Stimulated activated CD4-positive, alpha-beta T cell treated with anti-CD3 and anti-CD28 coated beads, Interleukin-2, amount 100 ng/mL, for 48 hours (primary cell): ENCODE data around the gene STK11.
"Not testable (repeated sequence)": the region's sequence is repeated elsewhere in the genome, so short reads cannot be mapped to it uniquely, and the experiment has no call there.

Source experiments
- DNase-seq, 2 donors: peaks; one replicate each; pipeline ENCODE4 v3.0.0-alpha.2; 2020

STK11 gene

DNA sequence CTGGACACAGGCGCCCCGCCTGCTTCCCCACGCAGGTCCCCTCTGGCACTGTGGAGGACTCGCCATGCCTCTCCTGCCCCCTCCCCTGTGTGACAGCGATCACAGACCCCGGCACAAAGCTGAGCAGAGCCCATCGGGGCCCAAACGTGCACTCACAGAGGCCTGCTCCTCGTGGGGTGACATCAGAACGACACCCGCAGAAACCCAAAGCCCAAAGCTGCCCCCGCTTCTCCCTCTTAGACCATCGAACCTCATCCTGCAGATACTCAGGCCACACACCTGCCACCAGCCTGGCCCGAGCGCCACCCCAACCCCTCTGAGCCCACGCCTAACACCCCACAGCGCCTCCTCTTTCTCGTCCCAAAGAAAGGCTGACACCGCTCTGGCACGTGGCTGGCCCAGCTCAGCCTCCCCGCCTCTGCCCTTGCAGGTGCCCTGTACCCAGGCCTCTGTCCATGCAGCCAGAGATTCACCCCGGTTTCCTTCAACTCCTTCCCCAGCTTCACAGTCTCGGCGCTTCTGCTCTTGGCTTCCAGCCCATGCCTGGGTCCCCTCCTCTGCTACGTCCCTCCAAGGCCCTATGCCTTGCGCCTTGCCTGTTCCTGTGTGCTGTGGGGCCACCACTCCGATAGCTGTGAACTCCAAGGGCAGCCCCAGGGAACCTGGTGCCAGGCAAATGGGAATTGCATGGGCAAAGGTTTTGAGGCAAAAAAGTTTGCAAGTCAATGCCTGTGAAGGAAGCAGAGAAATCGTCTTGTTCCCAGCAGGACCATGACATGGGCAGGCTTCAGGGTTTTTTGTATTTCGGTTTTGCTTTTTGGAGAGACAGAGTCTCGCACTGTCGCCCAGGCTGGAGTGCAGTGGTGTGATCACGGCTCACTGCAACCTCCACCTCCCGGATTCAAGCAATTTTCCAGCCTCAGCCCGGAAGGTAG lies 33.1 kb downstream of the STK11 start:
- DNase-seq, result no peak

DNA sequence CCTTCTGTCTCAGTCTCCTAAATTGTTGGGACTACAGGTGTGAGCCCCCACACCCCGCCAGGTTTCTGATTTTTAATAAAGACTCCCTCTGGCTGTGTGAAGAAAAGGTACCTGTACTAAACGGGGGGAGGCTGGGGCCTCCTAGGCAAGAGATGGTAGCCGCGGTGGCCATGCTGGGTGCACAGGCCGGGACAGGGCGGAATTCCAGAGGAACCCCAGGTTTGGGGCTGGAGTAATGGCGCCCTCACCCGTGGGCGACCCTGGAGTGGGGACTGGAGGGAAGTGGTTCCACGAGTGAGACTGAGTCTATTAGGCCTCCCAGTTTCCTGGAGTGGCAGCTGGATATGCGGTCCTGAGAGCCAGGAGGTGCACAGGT lies 33.8 kb downstream of the STK11 start:
- no peak for DNase-seq

DNA sequence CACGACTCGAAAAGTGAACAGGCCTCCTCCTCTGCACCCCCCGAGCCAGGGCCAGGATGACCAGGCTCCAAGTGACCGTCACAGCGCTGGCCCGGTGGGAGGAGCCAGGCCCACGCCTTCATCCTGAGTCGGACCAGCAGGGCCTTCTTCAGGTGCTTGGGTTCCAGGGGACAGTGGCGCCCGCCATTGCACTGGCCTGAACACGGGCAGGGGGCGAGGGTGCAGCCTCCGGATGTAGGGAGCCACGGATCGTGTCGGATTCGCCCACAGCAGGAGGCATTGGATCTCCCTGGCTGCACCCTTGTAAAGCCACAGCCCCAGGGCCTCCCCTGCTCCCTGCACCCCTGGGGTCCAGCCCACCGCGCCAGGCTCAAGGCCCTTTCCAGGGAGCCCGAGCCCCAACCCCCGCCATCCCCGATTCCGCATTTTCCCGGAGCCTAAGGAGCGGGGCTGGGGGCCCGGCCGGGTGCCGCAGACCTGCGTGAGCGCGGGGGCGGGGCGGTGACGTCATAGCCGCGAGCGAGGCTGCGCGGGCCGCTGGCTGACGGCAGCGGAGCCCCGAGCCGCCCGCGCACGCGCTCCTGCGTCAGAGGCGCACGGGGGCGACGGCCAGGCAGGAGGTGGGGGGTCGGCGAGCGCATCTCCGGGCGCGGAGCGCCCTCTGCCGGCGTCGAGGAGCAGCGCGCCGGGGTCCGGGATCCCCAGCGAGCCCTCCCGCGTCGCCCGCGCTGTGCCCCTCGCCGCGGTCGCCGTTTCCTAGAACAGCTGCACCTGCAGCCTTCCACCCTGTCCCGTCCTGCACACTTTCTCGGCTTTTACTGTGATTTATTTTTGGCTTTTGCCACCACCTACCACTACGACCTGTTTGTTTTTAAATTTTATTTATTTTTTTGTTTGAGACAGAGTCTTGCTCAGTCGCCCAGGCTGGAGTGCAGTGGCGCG lies 34.5 kb downstream of the STK11 start:
- peak; percentile 88 to 99 for DNase-seq

DNA sequence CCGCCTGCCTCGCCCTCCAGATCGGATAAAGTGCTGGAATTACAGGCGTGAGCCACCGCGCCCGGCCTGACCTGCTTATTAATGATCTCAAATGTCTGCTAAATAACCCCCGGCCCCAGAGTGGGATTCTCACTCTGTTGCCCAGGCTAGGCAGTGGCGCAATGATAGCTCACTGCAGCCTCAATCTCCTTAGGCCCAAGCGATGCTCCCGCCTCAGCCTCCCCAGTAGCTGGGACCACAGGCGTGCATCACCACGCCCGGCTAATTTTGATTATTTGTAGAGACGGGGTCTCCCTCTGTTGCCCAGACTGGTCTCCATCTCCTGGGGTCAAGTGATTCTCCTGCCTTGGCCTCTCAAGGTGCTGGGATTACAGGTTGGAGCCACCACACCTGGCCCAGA lies 35.3 kb downstream of the STK11 start:
- DNase-seq, result no peak

DNA sequence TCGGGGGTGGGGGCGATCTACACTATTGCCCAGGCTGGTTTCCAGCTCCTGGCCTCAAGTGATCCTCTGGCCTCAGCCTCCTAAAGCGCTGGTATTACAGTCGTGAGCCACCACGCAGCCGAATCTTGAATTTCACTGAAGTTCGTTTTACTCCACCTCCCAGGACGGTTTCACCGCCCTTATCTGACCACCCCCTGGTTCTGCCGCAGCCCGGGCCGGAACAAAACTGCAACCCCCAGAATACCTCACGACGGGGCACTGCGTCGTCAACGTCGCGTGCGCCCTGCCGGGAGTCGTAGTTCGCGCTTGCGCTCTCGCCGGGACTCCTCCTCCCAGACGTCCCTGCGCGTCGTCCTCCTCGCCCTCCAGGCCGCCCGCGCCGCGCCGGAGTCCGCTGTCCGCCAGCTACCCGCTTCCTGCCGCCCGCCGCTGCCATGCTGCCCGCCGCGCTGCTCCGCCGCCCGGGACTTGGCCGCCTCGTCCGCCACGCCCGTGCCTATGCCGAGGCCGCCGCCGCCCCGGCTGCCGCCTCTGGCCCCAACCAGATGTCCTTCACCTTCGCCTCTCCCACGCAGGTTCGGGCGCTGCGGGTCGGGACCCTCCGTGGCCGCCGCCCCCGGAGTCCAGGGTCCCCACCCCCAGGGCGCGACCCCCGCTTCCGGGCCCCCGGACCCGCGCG lies 36.0 kb downstream of the STK11 start, which contains the start of gene ATP5F1D:
Gene ATP5F1D (plus strand): TSS at position 335 of the 679 bp plus-strand sequence. CDS start 100 bp downstream, at position 435.
- DNase-seq, result peak; percentile 87 to 98

DNA sequence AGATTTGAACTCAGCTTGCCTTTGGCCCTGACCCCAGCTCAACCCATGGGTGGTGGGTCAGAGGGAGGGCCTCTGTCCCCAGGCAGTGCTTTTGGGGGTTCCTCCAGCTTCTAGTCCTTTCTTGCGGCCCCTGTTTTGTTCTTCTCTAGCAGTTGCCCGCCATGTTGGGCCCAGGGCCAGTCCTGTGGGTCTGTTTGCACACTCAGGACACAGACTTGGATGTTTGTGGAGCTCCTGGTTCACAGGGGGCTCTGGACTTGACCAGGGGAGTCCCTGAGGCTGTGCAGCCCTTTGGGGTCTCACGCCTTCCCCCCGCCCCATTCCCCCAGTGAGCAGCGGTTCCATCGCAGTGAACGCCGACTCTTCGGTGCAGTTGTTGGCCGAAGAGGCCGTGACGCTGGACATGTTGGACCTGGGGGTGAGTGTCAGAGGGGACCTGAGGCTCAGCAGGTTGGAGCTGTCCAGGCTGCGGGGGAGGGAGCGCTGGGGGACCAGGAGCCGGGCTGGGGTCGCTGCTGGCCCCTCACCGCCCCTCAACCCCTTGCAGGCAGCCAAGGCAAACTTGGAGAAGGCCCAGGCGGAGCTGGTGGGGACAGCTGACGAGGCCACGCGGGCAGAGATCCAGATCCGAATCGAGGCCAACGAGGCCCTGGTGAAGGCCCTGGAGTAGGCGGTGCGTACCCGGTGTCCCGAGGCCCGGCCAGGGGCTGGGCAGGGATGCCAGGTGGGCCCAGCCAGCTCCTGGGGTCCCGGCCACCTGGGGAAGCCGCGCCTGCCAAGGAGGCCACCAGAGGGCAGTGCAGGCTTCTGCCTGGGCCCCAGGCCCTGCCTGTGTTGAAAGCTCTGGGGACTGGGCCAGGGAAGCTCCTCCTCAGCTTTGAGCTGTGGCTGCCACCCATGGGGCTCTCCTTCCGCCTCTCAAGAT lies 38.5 kb downstream of the STK11 start:
- DNase-seq, result peak; percentile 86 to 89

DNA sequence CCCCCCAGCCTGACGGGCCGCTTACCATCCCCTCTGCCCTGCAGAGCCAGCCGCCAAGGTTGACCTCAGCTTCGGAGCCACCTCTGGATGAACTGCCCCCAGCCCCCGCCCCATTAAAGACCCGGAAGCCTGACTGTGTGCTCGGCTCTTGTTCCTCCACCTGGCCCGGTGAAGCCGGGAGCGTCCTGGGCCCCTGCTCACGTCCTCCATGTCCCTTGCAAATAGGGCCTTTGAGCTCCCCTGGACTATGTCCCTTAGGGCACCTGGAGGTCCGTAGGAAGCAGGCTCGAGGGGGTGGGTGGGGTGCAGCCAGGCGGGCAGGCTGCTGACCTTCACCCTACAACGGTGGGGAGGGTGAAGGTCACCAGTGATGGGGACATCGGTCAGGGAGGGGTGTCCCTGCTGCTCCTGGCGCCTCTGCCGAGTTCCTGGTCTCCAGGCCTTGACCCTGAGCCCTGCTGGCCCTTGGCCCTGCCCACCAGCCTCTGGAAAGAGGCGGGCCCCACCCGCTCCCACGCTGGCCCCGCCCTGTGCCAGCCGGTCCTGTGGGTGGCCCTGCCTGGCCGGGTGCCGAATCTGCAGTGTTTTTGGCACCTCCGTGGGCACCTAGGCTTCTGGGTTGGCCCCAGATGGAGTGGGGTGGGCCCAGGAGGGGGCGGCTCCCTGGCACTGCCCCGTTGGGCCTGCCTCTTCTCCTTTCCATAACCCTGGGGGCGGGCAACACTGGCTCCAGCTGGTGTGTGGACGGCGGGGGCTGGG lies 39.3 kb downstream of the STK11 start:
- DNase-seq, result no peak

DNA sequence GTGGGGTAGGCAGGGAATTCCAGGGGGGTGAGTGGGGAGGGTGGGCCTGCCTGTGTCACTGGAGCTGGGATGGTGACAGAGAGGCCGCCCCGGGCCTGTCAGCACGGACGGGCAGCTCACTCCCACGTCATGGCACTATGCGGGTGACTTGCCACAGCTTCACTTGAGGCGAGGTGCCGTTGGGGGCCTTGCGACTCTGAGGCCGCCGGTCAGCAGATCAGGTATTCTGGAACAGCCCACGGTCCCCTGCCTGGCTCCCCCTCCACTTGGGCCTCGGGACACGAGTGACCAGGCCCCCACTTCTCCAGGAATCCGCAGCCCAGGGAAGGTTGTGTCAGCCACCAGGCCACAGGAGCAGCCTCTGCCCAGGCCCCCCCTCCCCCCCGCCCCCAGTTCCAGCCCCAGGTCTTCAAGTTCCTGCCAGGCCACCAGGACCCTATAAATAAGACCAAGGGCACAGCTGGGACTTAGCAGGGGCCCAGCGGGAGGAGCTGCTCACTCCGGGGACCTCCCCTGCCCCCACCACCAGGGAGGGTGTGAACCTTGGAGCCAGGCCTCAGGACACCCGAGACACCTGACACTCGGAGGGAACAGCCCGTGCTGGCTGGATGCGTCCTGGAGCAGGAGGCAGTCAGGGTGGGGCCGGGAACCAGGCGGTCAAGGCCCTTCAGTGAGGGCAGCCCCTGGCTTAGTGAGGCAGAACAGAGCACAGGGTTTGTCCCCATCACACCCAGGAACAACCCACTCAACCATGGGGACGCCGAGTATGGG lies 40.1 kb downstream of the STK11 start:
- DNase-seq, result no peak

DNA sequence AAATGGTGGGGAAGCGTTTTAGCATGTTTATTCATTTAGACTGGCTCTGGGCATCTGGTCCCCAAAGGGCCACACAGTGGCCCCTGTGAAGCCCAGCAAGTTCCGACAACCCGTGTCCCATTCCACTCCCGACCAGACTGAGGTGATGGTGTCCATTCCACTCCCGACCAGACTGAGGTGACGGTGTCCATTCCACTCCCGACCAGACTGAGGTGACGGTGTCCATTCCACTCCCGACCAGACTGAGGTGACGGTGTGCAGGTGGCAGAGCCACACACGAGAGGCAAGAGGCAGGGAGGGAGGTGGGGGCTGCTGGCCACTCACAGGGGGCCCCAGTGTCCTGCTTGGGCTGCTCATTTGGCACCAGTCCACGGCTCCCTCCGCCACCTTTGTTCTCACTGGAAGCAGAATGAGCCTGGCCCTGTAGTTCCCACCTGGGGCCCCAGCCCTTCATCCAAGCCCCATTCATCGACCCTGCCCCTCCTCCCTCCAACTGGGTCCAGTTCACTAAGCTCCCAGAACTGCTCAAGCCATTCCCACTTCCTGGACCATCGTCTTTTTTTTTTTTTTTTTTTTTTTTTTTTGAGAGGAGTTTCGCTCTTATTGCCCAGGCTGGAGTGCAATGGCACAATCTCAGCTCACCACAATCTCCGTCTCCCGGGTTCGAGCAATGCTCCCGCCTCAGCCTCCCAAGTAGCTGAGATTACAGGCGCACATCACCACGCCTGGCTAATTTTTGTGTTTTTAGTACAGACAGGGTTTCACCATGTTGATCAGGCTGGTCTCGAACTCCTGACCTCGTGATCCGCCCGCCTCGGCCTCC lies 40.9 kb downstream of the STK11 start:
- not testable (repeated sequence) for DNase-seq

DNA sequence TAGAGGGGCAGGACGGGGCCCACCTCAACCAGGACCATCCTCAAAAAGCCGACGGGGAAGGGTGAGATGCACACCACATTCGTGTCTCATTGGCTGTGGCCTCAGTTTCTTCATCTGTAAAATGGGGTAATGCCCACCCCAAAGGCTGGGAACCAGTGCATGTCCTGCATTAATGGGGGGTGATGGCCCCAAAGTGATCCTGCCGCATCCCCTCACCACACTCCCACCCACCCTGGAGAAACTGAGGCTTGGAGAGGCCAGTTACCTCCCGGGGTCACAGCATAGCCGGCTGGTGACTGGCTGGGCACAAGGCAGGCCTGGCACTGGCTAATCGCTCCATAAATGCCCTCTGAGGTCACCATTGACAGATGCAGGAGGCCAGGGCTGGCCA lies 42.2 kb downstream of the STK11 start:
- DNase-seq, result no peak

DNA sequence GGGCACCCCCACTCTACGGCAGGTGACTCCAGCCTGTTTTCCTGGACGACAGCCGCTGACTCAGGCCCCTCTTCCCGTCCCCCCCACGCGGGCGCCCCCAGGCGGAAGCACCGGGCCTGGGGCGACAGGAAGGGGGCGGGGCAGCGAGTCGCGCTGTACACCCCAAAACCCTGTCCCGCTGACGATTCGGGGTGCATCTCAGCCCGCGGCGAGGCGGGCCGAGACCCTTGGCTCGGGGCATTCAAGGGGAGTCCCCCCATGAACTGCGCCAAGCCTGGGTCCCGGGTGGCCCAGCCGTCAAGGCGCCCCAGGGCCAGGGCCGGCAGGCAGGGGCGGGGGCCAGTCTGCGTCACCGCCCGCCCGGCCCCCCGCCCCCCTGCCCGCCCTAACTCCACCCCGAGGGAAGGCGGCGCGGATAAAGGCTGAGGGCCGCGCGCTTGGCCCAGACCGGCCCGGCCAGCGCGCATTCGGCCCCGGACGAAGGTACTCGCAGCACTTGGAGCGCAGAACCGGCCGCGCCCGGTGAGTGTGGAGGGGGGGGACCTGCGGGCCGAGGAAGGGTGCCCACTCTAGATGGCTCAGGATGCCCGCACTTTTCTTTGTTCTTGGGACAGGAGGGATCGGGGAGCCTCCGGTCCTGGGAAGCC lies 42.7 kb downstream of the STK11 start, which contains the start of gene MIDN:
Gene MIDN (plus strand): TSS at position 445 of the 647 bp plus-strand sequence. CDS start 1,714 bp downstream, outside the sequence.
- peak; percentile 55 to 63 for DNase-seq

DNA sequence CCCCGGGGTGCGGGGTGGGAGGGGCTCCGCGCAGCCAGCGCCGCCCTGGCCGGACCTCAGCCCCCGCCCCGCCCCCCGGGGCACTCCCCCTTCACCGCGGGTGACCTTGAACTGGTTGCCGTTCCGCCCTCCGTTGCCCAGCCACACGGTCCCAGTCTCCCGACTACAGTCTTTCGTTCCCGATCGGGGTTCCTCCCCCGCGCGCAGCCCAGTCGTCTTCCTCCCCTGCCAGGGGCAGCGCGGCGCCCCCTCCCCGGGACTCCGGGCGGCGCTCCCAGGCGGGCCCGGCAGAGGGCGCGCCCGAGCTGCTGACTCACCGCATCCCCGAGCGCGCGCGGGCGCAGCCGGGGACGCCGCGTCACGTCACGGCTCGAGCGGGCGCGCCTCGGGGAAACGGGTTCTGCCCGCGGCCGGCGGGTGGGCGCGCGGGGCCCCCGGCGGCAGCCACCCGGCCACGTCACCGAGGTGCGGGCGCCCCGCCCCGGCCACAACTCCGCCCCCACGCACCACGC lies 43.3 kb downstream of the STK11 start:
- DNase-seq, result peak; percentile 72 to 82

DNA sequence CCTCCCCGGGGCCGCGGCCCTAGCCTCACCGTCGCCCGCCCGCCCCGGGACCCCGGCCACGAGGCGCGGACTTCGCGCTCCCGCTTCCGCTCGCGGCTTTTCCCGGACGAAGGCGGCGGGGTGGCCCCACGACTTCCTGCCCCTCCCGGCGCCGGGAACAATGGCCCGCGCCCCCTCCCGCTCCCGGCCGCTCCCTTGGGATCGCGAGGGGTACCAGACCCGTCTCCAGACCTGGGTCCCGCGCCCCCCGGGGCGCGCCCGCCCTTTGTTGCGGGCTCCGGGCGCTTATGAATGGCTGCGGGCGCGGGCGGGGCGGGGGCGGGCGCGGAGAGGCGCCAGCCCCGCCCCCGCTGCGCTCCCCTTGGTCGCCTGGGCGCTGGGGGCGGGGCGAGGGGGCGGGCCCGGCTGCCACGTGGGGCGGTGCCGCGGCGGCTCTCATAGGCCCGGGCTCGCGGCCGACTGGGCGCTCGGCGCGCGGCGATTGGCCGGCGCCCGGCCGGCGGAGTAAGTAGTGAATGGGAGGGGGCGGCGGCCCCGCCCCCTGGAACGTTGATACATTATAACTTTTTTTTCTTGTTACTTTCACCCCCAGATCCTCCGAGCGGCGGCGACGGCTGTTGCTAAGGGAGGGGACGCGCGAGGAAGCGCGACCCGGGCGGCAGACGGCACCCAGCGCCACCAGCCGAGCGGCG lies 43.9 kb downstream of the STK11 start:
- DNase-seq, result peak; percentile 92 to 95

DNA sequence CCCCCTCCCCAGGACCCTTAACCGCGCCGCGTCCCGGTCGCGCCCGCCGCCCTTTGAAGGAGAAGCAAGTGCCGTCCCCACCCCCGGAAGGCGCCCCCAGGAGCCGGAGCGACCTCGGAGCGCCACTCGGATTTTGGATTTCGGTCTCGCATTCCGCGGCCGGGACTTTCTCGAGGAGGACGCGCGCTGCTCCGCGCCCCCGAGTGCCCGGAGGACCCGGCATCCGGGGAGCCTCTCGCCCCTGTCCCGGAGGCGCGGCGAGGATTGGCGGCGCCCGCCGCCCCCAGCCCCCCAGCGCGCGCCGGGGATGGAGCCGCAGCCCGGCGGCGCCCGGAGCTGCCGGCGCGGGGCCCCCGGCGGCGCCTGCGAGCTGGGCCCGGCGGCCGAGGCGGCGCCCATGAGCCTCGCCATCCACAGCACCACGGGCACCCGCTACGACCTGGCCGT lies 44.4 kb downstream of the STK11 start:
- no peak for DNase-seq

DNA sequence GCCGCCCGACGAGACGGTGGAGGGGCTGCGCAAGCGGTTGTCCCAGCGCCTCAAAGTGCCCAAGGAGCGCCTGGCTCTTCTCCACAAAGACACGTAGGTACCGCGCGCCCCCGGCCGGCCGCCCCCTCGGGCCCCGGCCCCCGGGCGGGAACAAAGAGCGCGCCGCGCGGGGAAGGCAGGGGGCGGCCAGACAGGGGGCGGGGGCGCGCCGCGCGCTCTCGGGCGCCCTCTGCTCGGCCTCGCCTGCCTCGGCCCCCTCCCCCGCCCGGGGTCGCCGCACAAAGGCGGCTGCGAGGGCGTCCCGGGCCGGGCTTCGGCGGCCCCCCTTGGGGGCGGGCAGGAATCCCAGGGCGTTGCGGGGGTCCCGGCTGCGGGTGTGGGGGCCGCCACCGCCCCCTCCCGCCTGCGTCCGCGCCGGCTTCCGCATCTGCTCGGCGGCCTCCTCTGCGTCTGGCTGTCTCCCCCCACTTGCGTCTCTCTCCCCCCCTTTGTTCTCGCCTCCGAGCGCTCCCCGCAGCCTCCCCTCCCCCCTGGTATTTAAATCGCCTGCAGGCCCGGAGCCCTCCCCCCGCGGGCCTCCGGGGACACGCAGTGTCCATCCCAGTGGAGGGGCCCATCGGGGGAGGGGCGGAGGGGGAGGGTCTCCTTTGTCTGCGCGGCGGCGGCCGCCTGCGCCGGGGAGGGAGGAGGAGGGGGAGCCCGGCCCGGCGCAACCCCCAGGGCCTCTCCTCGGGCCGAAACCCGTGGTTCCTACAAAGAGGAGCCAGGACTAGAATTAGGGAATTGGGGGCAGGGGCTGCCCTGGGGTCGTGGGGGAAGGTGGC lies 45.1 kb downstream of the STK11 start:
- DNase-seq, result no peak
